ENCODE data around the gene METTL8. TPM values are rescaled to one million over a fixed set of nuclear protein-coding genes. Genes with fewer than 3 reads are reported as not detected.

METTL8 gene
- total and polyA plus RNA-seq, 2 experiments from 2014 or later: 60.9 to 64.3 TPM

DNA sequence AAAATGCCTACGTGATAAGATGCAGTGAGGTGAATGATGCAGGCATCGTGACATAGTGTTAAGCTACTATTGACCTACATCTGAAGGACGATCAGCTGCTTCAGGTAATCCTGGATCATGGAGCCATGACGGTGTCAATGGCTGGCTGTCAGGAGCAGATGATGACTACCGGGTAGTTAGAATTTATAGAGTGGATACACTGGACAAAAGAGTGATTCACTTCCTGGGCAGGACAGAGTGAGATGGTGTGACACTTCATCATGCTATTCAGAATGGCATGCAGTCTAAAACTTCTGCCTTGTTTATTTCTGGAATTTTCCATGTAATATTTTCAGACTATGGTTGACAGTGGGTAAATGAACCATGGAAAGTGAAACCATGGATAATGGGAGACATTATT, 29.5 kb downstream of the METTL8 start (continued):
- TF ChIP-seq, protein P1, sequence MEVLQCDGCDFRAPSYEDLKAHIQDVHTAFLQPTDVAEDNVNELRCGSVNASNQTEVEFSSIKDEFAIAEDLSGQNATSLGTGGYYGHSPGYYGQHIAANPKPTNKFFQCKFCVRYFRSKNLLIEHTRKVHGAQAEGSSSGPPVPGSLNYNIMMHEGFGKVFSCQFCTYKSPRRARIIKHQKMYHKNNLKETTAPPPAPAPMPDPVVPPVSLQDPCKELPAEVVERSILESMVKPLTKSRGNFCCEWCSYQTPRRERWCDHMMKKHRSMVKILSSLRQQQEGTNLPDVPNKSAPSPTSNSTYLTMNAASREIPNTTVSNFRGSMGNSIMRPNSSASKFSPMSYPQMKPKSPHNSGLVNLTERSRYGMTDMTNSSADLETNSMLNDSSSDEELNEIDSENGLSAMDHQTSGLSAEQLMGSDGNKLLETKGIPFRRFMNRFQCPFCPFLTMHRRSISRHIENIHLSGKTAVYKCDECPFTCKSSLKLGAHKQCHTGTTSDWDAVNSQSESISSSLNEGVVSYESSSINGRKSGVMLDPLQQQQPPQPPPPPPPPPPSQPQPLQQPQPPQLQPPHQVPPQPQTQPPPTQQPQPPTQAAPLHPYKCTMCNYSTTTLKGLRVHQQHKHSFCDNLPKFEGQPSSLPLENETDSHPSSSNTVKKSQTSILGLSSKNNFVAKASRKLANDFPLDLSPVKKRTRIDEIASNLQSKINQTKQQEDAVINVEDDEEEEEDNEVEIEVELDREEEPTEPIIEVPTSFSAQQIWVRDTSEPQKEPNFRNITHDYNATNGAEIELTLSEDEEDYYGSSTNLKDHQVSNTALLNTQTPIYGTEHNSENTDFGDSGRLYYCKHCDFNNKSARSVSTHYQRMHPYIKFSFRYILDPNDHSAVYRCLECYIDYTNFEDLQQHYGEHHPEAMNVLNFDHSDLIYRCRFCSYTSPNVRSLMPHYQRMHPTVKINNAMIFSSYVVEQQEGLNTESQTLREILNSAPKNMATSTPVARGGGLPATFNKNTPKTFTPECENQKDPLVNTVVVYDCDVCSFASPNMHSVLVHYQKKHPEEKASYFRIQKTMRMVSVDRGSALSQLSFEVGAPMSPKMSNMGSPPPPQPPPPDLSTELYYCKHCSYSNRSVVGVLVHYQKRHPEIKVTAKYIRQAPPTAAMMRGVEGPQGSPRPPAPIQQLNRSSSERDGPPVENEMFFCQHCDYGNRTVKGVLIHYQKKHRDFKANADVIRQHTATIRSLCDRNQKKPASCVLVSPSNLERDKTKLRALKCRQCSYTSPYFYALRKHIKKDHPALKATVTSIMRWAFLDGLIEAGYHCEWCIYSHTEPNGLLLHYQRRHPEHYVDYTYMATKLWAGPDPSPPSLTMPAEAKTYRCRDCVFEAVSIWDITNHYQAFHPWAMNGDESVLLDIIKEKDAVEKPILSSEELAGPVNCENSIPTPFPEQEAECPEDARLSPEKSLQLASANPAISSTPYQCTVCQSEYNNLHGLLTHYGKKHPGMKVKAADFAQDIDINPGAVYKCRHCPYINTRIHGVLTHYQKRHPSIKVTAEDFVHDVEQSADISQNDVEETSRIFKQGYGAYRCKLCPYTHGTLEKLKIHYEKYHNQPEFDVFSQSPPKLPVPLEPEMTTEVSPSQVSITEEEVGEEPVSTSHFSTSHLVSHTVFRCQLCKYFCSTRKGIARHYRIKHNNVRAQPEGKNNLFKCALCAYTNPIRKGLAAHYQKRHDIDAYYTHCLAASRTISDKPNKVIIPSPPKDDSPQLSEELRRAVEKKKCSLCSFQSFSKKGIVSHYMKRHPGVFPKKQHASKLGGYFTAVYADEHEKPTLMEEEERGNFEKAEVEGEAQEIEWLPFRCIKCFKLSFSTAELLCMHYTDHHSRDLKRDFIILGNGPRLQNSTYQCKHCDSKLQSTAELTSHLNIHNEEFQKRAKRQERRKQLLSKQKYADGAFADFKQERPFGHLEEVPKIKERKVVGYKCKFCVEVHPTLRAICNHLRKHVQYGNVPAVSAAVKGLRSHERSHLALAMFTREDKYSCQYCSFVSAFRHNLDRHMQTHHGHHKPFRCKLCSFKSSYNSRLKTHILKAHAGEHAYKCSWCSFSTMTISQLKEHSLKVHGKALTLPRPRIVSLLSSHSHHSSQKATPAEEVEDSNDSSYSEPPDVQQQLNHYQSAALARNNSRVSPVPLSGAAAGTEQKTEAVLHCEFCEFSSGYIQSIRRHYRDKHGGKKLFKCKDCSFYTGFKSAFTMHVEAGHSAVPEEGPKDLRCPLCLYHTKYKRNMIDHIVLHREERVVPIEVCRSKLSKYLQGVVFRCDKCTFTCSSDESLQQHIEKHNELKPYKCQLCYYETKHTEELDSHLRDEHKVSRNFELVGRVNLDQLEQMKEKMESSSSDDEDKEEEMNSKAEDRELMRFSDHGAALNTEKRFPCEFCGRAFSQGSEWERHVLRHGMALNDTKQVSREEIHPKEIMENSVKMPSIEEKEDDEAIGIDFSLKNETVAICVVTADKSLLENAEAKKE (CRISPR knock-in tag; IDR thresholded peaks at IDR 0.05): no peak
- TF ChIP-seq JUNB (IDR thresholded peaks at IDR 0.05; ENCODE audit: unreplicated experiment) (no peak), NANOG (IDR thresholded peaks at IDR 0.05; ENCODE audit: borderline replicate concordance) (no peak), EZH2 (IDR thresholded peaks at IDR 0.05; ENCODE audit: low read depth, unreplicated experiment) (no peak), ZNF331 (CRISPR knock-in tag; IDR thresholded peaks at IDR 0.05; ENCODE audit: low read depth) (no peak), ZNF114 (CRISPR knock-in tag; IDR thresholded peaks at IDR 0.05) (no peak)
- TF ChIP-seq, protein P2, sequence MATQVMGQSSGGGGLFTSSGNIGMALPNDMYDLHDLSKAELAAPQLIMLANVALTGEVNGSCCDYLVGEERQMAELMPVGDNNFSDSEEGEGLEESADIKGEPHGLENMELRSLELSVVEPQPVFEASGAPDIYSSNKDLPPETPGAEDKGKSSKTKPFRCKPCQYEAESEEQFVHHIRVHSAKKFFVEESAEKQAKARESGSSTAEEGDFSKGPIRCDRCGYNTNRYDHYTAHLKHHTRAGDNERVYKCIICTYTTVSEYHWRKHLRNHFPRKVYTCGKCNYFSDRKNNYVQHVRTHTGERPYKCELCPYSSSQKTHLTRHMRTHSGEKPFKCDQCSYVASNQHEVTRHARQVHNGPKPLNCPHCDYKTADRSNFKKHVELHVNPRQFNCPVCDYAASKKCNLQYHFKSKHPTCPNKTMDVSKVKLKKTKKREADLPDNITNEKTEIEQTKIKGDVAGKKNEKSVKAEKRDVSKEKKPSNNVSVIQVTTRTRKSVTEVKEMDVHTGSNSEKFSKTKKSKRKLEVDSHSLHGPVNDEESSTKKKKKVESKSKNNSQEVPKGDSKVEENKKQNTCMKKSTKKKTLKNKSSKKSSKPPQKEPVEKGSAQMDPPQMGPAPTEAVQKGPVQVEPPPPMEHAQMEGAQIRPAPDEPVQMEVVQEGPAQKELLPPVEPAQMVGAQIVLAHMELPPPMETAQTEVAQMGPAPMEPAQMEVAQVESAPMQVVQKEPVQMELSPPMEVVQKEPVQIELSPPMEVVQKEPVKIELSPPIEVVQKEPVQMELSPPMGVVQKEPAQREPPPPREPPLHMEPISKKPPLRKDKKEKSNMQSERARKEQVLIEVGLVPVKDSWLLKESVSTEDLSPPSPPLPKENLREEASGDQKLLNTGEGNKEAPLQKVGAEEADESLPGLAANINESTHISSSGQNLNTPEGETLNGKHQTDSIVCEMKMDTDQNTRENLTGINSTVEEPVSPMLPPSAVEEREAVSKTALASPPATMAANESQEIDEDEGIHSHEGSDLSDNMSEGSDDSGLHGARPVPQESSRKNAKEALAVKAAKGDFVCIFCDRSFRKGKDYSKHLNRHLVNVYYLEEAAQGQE (IDR thresholded peaks at IDR 0.05; ENCODE audit: unreplicated experiment): no peak
